ENCODE data around the gene G0S2.

- TF ChIP-seq, protein P1, sequence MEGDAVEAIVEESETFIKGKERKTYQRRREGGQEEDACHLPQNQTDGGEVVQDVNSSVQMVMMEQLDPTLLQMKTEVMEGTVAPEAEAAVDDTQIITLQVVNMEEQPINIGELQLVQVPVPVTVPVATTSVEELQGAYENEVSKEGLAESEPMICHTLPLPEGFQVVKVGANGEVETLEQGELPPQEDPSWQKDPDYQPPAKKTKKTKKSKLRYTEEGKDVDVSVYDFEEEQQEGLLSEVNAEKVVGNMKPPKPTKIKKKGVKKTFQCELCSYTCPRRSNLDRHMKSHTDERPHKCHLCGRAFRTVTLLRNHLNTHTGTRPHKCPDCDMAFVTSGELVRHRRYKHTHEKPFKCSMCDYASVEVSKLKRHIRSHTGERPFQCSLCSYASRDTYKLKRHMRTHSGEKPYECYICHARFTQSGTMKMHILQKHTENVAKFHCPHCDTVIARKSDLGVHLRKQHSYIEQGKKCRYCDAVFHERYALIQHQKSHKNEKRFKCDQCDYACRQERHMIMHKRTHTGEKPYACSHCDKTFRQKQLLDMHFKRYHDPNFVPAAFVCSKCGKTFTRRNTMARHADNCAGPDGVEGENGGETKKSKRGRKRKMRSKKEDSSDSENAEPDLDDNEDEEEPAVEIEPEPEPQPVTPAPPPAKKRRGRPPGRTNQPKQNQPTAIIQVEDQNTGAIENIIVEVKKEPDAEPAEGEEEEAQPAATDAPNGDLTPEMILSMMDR (IDR thresholded peaks at IDR 0.05; ENCODE audit: low read length): no peak
- no peak for TF ChIP-seq EZH2 (IDR thresholded peaks at IDR 0.05; ENCODE audit: borderline replicate concordance, low read length)
These were observed 49.4 kb upstream of the G0S2 start for GRCh38 chr1:209625791-209626285.

Data from OCI-LY1 (cell line).